Measurements from ENCODE around the gene PLCB3. TPM values are rescaled to one million over a fixed set of nuclear protein-coding genes. Genes with fewer than 3 reads are reported as not detected.

Gene PLCB3
- total RNA-seq, 4 donors from 2014 or later, result 33.3 to 46.9 (median 36.3) TPM

- no peak overlapping the region for H3K4me3 ChIP-seq
- DNase-seq (ENCODE audit: low spot score in 2 of 2), result no peak
- H3K27ac ChIP-seq, result no peak overlapping the region
- no peaks in the 10 kb centered on the region for H3K9me3 ChIP-seq
- no peak for TF ChIP-seq POLR2A (IDR thresholded peaks at IDR 0.05)
- no peak for TF ChIP-seq POLR2AphosphoS5 (IDR thresholded peaks at IDR 0.05)
- TF ChIP-seq CTCF (IDR thresholded peaks at IDR 0.05), result no peak
- H3K4me1 ChIP-seq, result peaks cover 33% of the 10 kb centered on the region
- peaks cover 50% of the 10 kb centered on the region for H3K36me3 ChIP-seq
- 80% methylated on average over 1 of the region's 7 CpGs for WGBS
- no peaks in the 10 kb centered on the region for H3K27me3 ChIP-seq
These were observed 3.0 kb downstream of the PLCB3 start for GRCh38 chr11:64254326-64254725.

GRCh38 chr11:64255135-64256128 lies 4.1 kb downstream of the PLCB3 start:
- TF ChIP-seq CTCF (IDR thresholded peaks at IDR 0.05) (no peak), POLR2A (IDR thresholded peaks at IDR 0.05) (no peak), POLR2AphosphoS5 (IDR thresholded peaks at IDR 0.05) (no peak)
- Histone ChIP-seq H3K36me3 (peaks cover 61% of the 10 kb centered on the region), H3K9me3 (no peaks in the 10 kb centered on the region), H3K4me1 (peaks cover 32% of the 10 kb centered on the region), H3K4me3 (no peak overlapping the region), H3K27me3 (no peaks in the 10 kb centered on the region), H3K27ac (no peak overlapping the region)
- no peak for DNase-seq (ENCODE audit: low spot score in 2 of 2)
- WGBS, result 91% methylated on average over 17 of the region's 35 CpGs

GRCh38 chr11:64256300-64256699 lies 5.0 kb downstream of the PLCB3 start:
- WGBS, result 30% methylated on average over 2 of the region's 15 CpGs
- peaks cover 66% of the 10 kb centered on the region for H3K36me3 ChIP-seq
- H3K27me3 ChIP-seq, result no peaks in the 10 kb centered on the region
- no peak for TF ChIP-seq EP300 (IDR thresholded peaks at IDR 0.05)
- no peak for TF ChIP-seq POLR2AphosphoS5 (IDR thresholded peaks at IDR 0.05)
- no peak for TF ChIP-seq CTCF (IDR thresholded peaks at IDR 0.05)
- TF ChIP-seq POLR2A (IDR thresholded peaks at IDR 0.05), result no peak
- DNase-seq (ENCODE audit: low spot score in 2 of 2), result no peak
- peaks cover 24% of the 10 kb centered on the region for H3K4me1 ChIP-seq
- H3K9me3 ChIP-seq, result no peaks in the 10 kb centered on the region
- H3K27ac ChIP-seq, result no peak overlapping the region
- H3K4me3 ChIP-seq, result no peak overlapping the region

- H3K27me3 ChIP-seq, result no peaks in the 10 kb centered on the region
- no peak overlapping the region for H3K27ac ChIP-seq
- no peaks in the 10 kb centered on the region for H3K9me3 ChIP-seq
- H3K36me3 ChIP-seq, result peaks cover 86% of the 10 kb centered on the region
- 90% methylated on average over 13 of the region's 24 CpGs for WGBS
- TF ChIP-seq EP300 (IDR thresholded peaks at IDR 0.05) (no peak), CTCF (IDR thresholded peaks at IDR 0.05) (no peak), POLR2AphosphoS5 (IDR thresholded peaks at IDR 0.05) (no peak), POLR2A (IDR thresholded peaks at IDR 0.05) (no peak)
- DNase-seq (ENCODE audit: low spot score in 2 of 2), result no peak
- no peak overlapping the region for H3K4me3 ChIP-seq
- H3K4me1 ChIP-seq, result peaks cover 7% of the 10 kb centered on the region
These were observed 7.0 kb downstream of the PLCB3 start for GRCh38 chr11:64258356-64258755.

GRCh38 chr11:64258946-64259532 lies 7.7 kb downstream of the PLCB3 start:
- no peak overlapping the region for H3K4me3 ChIP-seq
- no peak overlapping the region for H3K27ac ChIP-seq
- H3K27me3 ChIP-seq, result no peaks in the 10 kb centered on the region
- no peaks in the 10 kb centered on the region for H3K4me1 ChIP-seq
- H3K36me3 ChIP-seq, result peaks cover 93% of the 10 kb centered on the region
- WGBS, result 93% methylated on average over 22 of the region's 32 CpGs
- DNase-seq (ENCODE audit: low spot score in 2 of 2), result no peak
- no peak for TF ChIP-seq POLR2AphosphoS5 (IDR thresholded peaks at IDR 0.05)
- no peak for TF ChIP-seq CTCF (IDR thresholded peaks at IDR 0.05)
- TF ChIP-seq EP300 (IDR thresholded peaks at IDR 0.05), result no peak
- no peak for TF ChIP-seq POLR2A (IDR thresholded peaks at IDR 0.05)
- no peaks in the 10 kb centered on the region for H3K9me3 ChIP-seq

All from suprapubic skin (tissue), 4 donors.